Hippocampal formation (tissue), 2 donors: ENCODE measurements around the gene GMDS.

ENCODE experiments used
- DNase-seq, 2 donors: peaks; one replicate each; lab custom pipeline; 2025; lab: John Stamatoyannopoulos, UW

The GMDS gene

GRCh38 chr6:2245103-2245876 is at the start of gene GMDS:
GMDS (minus strand) TSS chr6:2245605.
- DNase-seq, result peak; percentile 76 to 80

- no peak for DNase-seq
Measured at GRCh38 chr6:2285510-2285909, 40.1 kb upstream of the GMDS start.

GRCh38 chr6:2275892-2276242 is 30.5 kb upstream of the GMDS start:
- DNase-seq, result no peak

GRCh38 chr6:2274981-2275891 is 29.8 kb upstream of the GMDS start:
- DNase-seq, result no peak

GRCh38 chr6:2272696-2273095 is 27.3 kb upstream of the GMDS start:
- no peak for DNase-seq

GRCh38 chr6:2270054-2270453 is 24.6 kb upstream of the GMDS start:
- DNase-seq, result no peak

GRCh38 chr6:2266841-2267240 is 21.4 kb upstream of the GMDS start:
- DNase-seq, result no peak

- no peak for DNase-seq
Measured at GRCh38 chr6:2266031-2266795, 20.8 kb upstream of the GMDS start.

GRCh38 chr6:2264932-2265331 is 19.5 kb upstream of the GMDS start:
- no peak for DNase-seq

GRCh38 chr6:2263896-2264295 is 18.5 kb upstream of the GMDS start:
- no peak for DNase-seq

- no peak for DNase-seq
Measured at GRCh38 chr6:2259574-2259973, 14.2 kb upstream of the GMDS start.

GRCh38 chr6:2259002-2259494 is 13.6 kb upstream of the GMDS start:
- no peak for DNase-seq

GRCh38 chr6:2258112-2258511 is 12.7 kb upstream of the GMDS start:
- no peak for DNase-seq

- DNase-seq, result no peak
Measured at GRCh38 chr6:2257363-2257762, 12.0 kb upstream of the GMDS start.

GRCh38 chr6:2254747-2255146 is 9.3 kb upstream of the GMDS start:
- no peak for DNase-seq

- DNase-seq, result no peak
Measured at GRCh38 chr6:2249126-2249525, 3.7 kb upstream of the GMDS start.

GRCh38 chr6:2247664-2248063 is 2.3 kb upstream of the GMDS start:
- DNase-seq, result no peak

GRCh38 chr6:2245877-2246863 is 765 bp upstream of the GMDS start:
- no peak for DNase-seq

GRCh38 chr6:2244261-2245102 is 923 bp downstream of the GMDS start:
- DNase-seq, result no peak

- DNase-seq, result no peak
Measured at GRCh38 chr6:2242311-2242710, 3.1 kb downstream of the GMDS start.
